DND-41 (cell line): ENCODE data around the gene ATXN7L1.

ENCODE experiments used
- CTCF ChIP-seq: IDR thresholded peaks from 2 replicates; pipeline ENCODE4 v1.5.1; 2012; ENCODE audit warnings: borderline replicate concordance, low read length, moderate library complexity, mild to moderate bottlenecking; ENCODE audit not compliant: poor library complexity, severe bottlenecking; ENCODE audit errors: extremely low read depth
- EZH2 ChIP-seq: IDR thresholded peaks from 3 replicates; pipeline ENCODE4 v1.6.1; 2012; ENCODE audit warnings: borderline replicate concordance, low read depth, mild to moderate bottlenecking, moderate library complexity, low read length, inconsistent platforms; ENCODE audit not compliant: severe bottlenecking

GRCh38 chr7:105655500-105656380 is 220.7 kb downstream of the ATXN7L1 start:
- TF ChIP-seq CTCF: no peak
- no peak for TF ChIP-seq EZH2
